Activated gamma-delta T cell treated with Interleukin-2 at 50 U/mL for 16 hours (primary cell): Measurements from ENCODE around the gene CDKN1A.

ENCODE experiments used
- DNase-seq: peaks from one replicate; pipeline ENCODE4 v3.0.0-alpha.2; 2020

CDKN1A gene

GRCh38 chr6:36656441-36656840 is 22.1 kb upstream of the CDKN1A start:
- no peak for DNase-seq

GRCh38 chr6:36657271-36657670 is 21.2 kb upstream of the CDKN1A start:
- DNase-seq = no peak

- DNase-seq = no peak
Measured at GRCh38 chr6:36657942-36658544, 20.5 kb upstream of the CDKN1A start.

- DNase-seq = no peak
Measured at GRCh38 chr6:36659271-36659670, 19.2 kb upstream of the CDKN1A start.

- DNase-seq = no peak
Measured at GRCh38 chr6:36660771-36661471, 17.6 kb upstream of the CDKN1A start.

- DNase-seq = no peak
Measured at GRCh38 chr6:36662380-36662779, 16.1 kb upstream of the CDKN1A start.

GRCh38 chr6:36662827-36663256 is 15.7 kb upstream of the CDKN1A start:
- no peak for DNase-seq

GRCh38 chr6:36663504-36664446 is 14.7 kb upstream of the CDKN1A start:
- no peak for DNase-seq

GRCh38 chr6:36665180-36665579 is 13.3 kb upstream of the CDKN1A start:
- no peak for DNase-seq

GRCh38 chr6:36666287-36666686 is 12.2 kb upstream of the CDKN1A start:
- no peak for DNase-seq

GRCh38 chr6:36666826-36667591 is 11.5 kb upstream of the CDKN1A start:
- DNase-seq = no peak

- no peak for DNase-seq
Measured at GRCh38 chr6:36668591-36668990, 9.9 kb upstream of the CDKN1A start.

- DNase-seq = no peak
Measured at GRCh38 chr6:36669002-36669401, 9.5 kb upstream of the CDKN1A start.

GRCh38 chr6:36670271-36670670 is 8.2 kb upstream of the CDKN1A start:
- DNase-seq = no peak

GRCh38 chr6:36671687-36672375 is 6.7 kb upstream of the CDKN1A start:
- DNase-seq = no peak

GRCh38 chr6:36673882-36674281 is 4.6 kb upstream of the CDKN1A start:
- no peak for DNase-seq

- no peak for DNase-seq
Measured at GRCh38 chr6:36674942-36675341, 3.6 kb upstream of the CDKN1A start.

- no peak for DNase-seq
Measured at GRCh38 chr6:36676141-36677058, 2.1 kb upstream of the CDKN1A start.

- DNase-seq = no peak
Measured at GRCh38 chr6:36677059-36677749, 1.3 kb upstream of the CDKN1A start.

GRCh38 chr6:36677753-36678487 is 594 bp upstream of the CDKN1A start:
- no peak for DNase-seq
